HCT116 (cell line): ENCODE measurements around the gene IFNGR2. TPM values are rescaled to one million over a fixed set of nuclear protein-coding genes. Genes with fewer than 3 reads are reported as not detected.
"Not testable (repeated sequence)": the region's sequence is repeated elsewhere in the genome, so short reads cannot be mapped to it uniquely, and the experiment has no call there.

Experiments used
- ATAC-seq: fragments of 200-7000 bp; cut with Tn5 transposase; 2 replicates; pipeline ENCODE4 v1.9.1; 2020; ENCODE audit warnings: mild to moderate bottlenecking, moderate library complexity
- BruUV-seq: library from RNA; stranded (reverse); fragments of 400-500 nt; replicated peaks from 2 replicates; lab custom pipeline; 2021; lab: Mats Ljungman, UMichigan
- CTCF ChIA-PET: fragments of 300-600 bp; sonication (Branson Sonifier 250); formaldehyde crosslinking; loops from one replicate; lab custom pipeline; 2021; ENCODE audit warnings: antibody characterized with exemption; lab: Charles Lee
- POLR2A ChIA-PET: fragments of 300-600, 350-600 bp; sonication (Branson Sonifier 250); formaldehyde crosslinking; loops from one replicate; lab custom pipeline; 2021; ENCODE audit warnings: antibody characterized with exemption; lab: Charles Lee
- RAD21 ChIA-PET, 2 experiments: fragments of 300-600 bp; sonication (Branson Sonifier 250); formaldehyde crosslinking; loops; one replicate each; lab custom pipeline; 2023; ENCODE audit warnings: low total read pairs in 2 of 2; ENCODE audit not compliant: uncharacterized antibody in 2 of 2, unreplicated experiment in 2 of 2, low non-redundant PET in 1 of 2; lab: Charles Lee
- DNase-seq: peaks from one replicate; pipeline ENCODE4 v3.0.0-alpha.2; 2010; ENCODE audit warnings: low read depth, low spot score
- H2AFZ ChIP-seq: fragments of 200-600 bp; shearing (Covaris generic), sonication (generic); 2 replicates; pipeline ENCODE4 v1.6.1; 2017; ENCODE audit warnings: low read depth, mixed run types, mixed read lengths, antibody characterized with exemption, low read length; ENCODE audit not compliant: poor library complexity, severe bottlenecking
- H3K27ac ChIP-seq: 2 replicates; pipeline ENCODE4 v1.5.1; 2012; ENCODE audit warnings: low read depth, low read length
- H3K27me3 ChIP-seq: fragments of 200-600 bp; sonication (generic); 2 replicates; pipeline ENCODE4 v1.6.1; 2016; ENCODE audit warnings: mixed run types, low read length, mixed read lengths; ENCODE audit not compliant: insufficient read depth
- H3K36me3 ChIP-seq, 2 experiments: fragments of 200-500 bp in 1 of 2; fragments of 200-600 bp in 1 of 2; sonication (Bioruptor generic) in 1 of 2; sonication (generic) in 1 of 2; 2 replicates each; pipeline versions ENCODE4 v1.5.1 to v1.6.1; 2014 to 2016; ENCODE audit warnings: low read length in 2 of 2, inconsistent platforms in 1 of 2, mixed read lengths in 1 of 2, mixed run types in 1 of 2; ENCODE audit not compliant: insufficient read depth in 2 of 2, control insufficient read depth in 1 of 2
- H3K4me1 ChIP-seq, 2 experiments: fragments of 200-600 bp in 1 of 2; sonication (generic) in 1 of 2; 2 replicates each; pipeline versions ENCODE4 v1.5.1 to v1.6.1; 2012 to 2017; ENCODE audit warnings: low read length in 2 of 2, inconsistent platforms in 1 of 2, mild to moderate bottlenecking in 1 of 2, mixed read lengths in 1 of 2, mixed run types in 1 of 2, moderate library complexity in 1 of 2; ENCODE audit not compliant: insufficient read depth in 2 of 2, control insufficient read depth in 1 of 2
- H3K4me2 ChIP-seq: fragments of 200-600 bp; sonication (generic); 2 replicates; pipeline ENCODE4 v1.6.1; 2017; ENCODE audit warnings: mixed run types, low read length, mixed read lengths
- H3K4me3 ChIP-seq, 2 experiments: fragments of 200-600 bp in 1 of 2; sonication (generic) in 1 of 2; replicated peaks in 1 of 2; 2 replicates each; pipeline ENCODE4 v1.5.1; 2011 to 2016; ENCODE audit warnings: low read length in 2 of 2, control low read depth in 1 of 2, low read depth in 1 of 2, mild to moderate bottlenecking in 1 of 2, mixed read lengths in 1 of 2, mixed run types in 1 of 2
- H3K79me2 ChIP-seq: fragments of 200-600 bp; sonication (generic); 2 replicates; pipeline ENCODE4 v1.6.1; 2017; ENCODE audit warnings: mild to moderate bottlenecking, mixed run types, low read length, moderate library complexity, mixed read lengths; ENCODE audit not compliant: insufficient read depth
- H3K9ac ChIP-seq: fragments of 200-600 bp; sonication (generic); 2 replicates; pipeline ENCODE4 v1.6.1; 2016; ENCODE audit warnings: low read length, mixed read lengths
- H3K9me2 ChIP-seq: fragments of 200-600 bp; sonication (generic), shearing (Covaris generic); 2 replicates; pipeline ENCODE4 v1.6.1; 2017; ENCODE audit warnings: mixed run types, mild to moderate bottlenecking, moderate library complexity; ENCODE audit not compliant: insufficient read depth
- H3K9me3 ChIP-seq, 2 experiments: fragments of 200-500 bp in 1 of 2; fragments of 200-600 bp in 1 of 2; sonication (Bioruptor generic) in 1 of 2; sonication (generic) in 1 of 2; 2 replicates each; pipeline ENCODE4 v1.6.1; 2014 to 2017; ENCODE audit warnings: low read length in 2 of 2, mixed read lengths in 2 of 2, inconsistent platforms in 1 of 2, low read depth in 1 of 2, mild to moderate bottlenecking in 1 of 2, mixed run types in 1 of 2, moderate library complexity in 1 of 2; ENCODE audit not compliant: control insufficient read depth in 1 of 2, insufficient read depth in 1 of 2
- H4K20me1 ChIP-seq: fragments of 200-600 bp; sonication (generic), shearing (Covaris generic); 2 replicates; pipeline ENCODE4 v1.6.1; 2017; ENCODE audit warnings: mixed run types, mild to moderate bottlenecking, moderate library complexity; ENCODE audit not compliant: insufficient read depth
- ATF3 ChIP-seq: IDR thresholded peaks from 2 replicates; pipeline ENCODE4 v1.6.1; 2012
- EGR1 ChIP-seq: IDR thresholded peaks from 2 replicates; pipeline ENCODE4 v1.6.1; 2012; ENCODE audit warnings: low read depth
- ELF1 ChIP-seq: IDR thresholded peaks from 2 replicates; pipeline ENCODE4 v1.6.1; 2012; ENCODE audit warnings: low read depth, borderline replicate concordance
- POLR2A ChIP-seq: IDR thresholded peaks from 2 replicates; pipeline ENCODE4 v1.7.0; 2011; ENCODE audit warnings: borderline replicate concordance; ENCODE audit not compliant: insufficient read depth, insufficient read length; ENCODE audit errors: extremely low read depth
- POLR2AphosphoS5 ChIP-seq: IDR thresholded peaks from 2 replicates; pipeline ENCODE4 v1.6.1; 2011; ENCODE audit warnings: mild to moderate bottlenecking, low read depth, low read length, moderate library complexity
- RAD21 ChIP-seq: IDR thresholded peaks from 2 replicates; pipeline ENCODE4 v1.6.1; 2012; ENCODE audit warnings: low read depth, mild to moderate bottlenecking
- SRF ChIP-seq: IDR thresholded peaks from 2 replicates; pipeline ENCODE4 v1.6.1; 2012; ENCODE audit warnings: low read depth
- TCF7L2 ChIP-seq: IDR thresholded peaks from 2 replicates; pipeline ENCODE4 v1.7.0; 2011; ENCODE audit warnings: borderline replicate concordance, inconsistent platforms; ENCODE audit not compliant: insufficient read depth, insufficient read length; ENCODE audit errors: extremely low read depth
- YY1 ChIP-seq: IDR thresholded peaks from 2 replicates; pipeline ENCODE4 v1.6.1; 2011; ENCODE audit warnings: low read length, low read depth, moderate library complexity, mild to moderate bottlenecking; ENCODE audit not compliant: insufficient replicate concordance; ENCODE audit errors: extremely low read depth
- ZFX ChIP-seq: fragments of 450-650 bp; IDR thresholded peaks from 2 replicates; pipeline ENCODE4 v1.6.1; 2017
- intact Hi-C: fragments of 100-400 bp; cut with micrococcal nuclease; formaldehyde crosslinking; loops from 2 replicates; pipeline ENCODE4 v1.10.0; 2022
- total RNA-seq: library from RNA; stranded (reverse); gene quantifications from one replicate; pipeline ENCODE4 v1.2.1, GENCODE V29; 2021; ENCODE audit not compliant: unreplicated experiment
- TF ChIP-seq, protein P1 (sequence below): IDR thresholded peaks from 2 replicates; pipeline ENCODE4 v1.6.1; 2012; ENCODE audit warnings: low read depth
- TF ChIP-seq, protein P2 (sequence below): IDR thresholded peaks from 2 replicates; pipeline ENCODE4 v1.6.1; 2011; ENCODE audit warnings: mild to moderate bottlenecking, low read length, moderate library complexity; ENCODE audit not compliant: insufficient replicate concordance; ENCODE audit errors: extremely low read depth

The IFNGR2 gene
- total RNA-seq, 1 experiment from 2014 or later = 44.6 TPM

DNA sequence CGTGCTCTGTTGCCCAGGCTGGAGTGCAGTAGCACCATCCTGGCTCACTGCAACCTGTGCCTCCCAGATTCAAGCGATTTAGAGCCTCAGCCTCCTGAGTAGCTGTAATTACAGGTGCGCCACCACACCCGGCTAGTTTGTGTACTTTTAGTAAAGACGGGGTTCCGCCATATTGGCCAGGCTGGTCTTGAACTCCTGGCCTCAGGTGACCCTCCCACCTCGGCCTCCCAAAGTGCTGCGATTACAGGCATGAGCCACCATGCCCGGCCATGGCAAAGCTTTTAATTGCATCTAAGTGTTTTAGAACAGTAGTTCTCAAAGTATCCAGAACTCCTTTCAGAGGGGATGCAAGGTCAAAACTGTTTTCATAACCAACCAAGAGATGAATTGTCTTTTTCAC lies 25.1 kb upstream of the IFNGR2 start:
- H3K4me2 ChIP-seq = no peak overlapping the region
- BruUV-seq = no TSS peak
- intact Hi-C loops = no loop called here
- no peak overlapping the region for H2AFZ ChIP-seq
- H3K36me3 ChIP-seq = no peaks in the 10 kb centered on the region
- H3K27ac ChIP-seq = no peak overlapping the region
- H3K79me2 ChIP-seq = no peaks in the 10 kb centered on the region
- RAD21 ChIA-PET = no interaction called here
- no peaks in the 10 kb centered on the region for H3K9me3 ChIP-seq
- TF ChIP-seq ATF3 (no peak), RAD21 (no peak), POLR2A (no peak), SRF (no peak), ELF1 (no peak), POLR2AphosphoS5 (no peak), TCF7L2 (no peak), EGR1 (no peak), ZFX (no peak), YY1 (no peak)
- TF ChIP-seq, protein P1, sequence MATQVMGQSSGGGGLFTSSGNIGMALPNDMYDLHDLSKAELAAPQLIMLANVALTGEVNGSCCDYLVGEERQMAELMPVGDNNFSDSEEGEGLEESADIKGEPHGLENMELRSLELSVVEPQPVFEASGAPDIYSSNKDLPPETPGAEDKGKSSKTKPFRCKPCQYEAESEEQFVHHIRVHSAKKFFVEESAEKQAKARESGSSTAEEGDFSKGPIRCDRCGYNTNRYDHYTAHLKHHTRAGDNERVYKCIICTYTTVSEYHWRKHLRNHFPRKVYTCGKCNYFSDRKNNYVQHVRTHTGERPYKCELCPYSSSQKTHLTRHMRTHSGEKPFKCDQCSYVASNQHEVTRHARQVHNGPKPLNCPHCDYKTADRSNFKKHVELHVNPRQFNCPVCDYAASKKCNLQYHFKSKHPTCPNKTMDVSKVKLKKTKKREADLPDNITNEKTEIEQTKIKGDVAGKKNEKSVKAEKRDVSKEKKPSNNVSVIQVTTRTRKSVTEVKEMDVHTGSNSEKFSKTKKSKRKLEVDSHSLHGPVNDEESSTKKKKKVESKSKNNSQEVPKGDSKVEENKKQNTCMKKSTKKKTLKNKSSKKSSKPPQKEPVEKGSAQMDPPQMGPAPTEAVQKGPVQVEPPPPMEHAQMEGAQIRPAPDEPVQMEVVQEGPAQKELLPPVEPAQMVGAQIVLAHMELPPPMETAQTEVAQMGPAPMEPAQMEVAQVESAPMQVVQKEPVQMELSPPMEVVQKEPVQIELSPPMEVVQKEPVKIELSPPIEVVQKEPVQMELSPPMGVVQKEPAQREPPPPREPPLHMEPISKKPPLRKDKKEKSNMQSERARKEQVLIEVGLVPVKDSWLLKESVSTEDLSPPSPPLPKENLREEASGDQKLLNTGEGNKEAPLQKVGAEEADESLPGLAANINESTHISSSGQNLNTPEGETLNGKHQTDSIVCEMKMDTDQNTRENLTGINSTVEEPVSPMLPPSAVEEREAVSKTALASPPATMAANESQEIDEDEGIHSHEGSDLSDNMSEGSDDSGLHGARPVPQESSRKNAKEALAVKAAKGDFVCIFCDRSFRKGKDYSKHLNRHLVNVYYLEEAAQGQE = no peak
- TF ChIP-seq, protein P2, sequence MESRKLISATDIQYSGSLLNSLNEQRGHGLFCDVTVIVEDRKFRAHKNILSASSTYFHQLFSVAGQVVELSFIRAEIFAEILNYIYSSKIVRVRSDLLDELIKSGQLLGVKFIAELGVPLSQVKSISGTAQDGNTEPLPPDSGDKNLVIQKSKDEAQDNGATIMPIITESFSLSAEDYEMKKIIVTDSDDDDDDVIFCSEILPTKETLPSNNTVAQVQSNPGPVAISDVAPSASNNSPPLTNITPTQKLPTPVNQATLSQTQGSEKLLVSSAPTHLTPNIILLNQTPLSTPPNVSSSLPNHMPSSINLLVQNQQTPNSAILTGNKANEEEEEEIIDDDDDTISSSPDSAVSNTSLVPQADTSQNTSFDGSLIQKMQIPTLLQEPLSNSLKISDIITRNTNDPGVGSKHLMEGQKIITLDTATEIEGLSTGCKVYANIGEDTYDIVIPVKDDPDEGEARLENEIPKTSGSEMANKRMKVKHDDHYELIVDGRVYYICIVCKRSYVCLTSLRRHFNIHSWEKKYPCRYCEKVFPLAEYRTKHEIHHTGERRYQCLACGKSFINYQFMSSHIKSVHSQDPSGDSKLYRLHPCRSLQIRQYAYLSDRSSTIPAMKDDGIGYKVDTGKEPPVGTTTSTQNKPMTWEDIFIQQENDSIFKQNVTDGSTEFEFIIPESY = no peak
- ATAC-seq = no peak
- no peak for DNase-seq
- H3K9me2 ChIP-seq = no peaks in the 10 kb centered on the region
- no peak overlapping the region for H3K9ac ChIP-seq
- no peak overlapping the region for H3K4me3 ChIP-seq
- POLR2A ChIA-PET = no interaction called here
- no peaks in the 10 kb centered on the region for H4K20me1 ChIP-seq
- peaks cover 42 to 60% of the 10 kb centered on the region in 2 experiments for H3K4me1 ChIP-seq
- H3K27me3 ChIP-seq = no peaks in the 10 kb centered on the region
- CTCF ChIA-PET = no interaction called here

DNA sequence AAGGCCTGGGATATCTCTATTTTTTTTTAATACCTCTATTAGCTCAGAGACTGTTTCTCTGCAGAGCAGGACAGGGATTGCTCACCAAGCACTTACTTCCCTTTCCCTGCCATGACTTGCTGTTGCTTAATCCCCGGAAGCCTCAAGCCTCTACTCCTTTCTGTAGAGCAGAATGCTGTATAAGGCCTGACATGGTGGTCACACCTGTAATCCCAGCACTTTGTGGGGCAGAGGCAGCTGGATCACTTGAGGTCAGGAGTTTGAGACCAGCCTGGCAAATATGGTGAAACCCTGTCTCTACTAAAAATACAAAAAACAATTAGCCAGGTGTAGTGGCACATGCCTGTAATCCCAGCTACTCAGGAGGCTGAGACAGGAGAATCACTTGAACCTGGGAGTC lies 23.3 kb upstream of the IFNGR2 start:
- Histone ChIP-seq H3K4me2 (peak overlapping the region; percentile 70), H3K4me1 (peaks cover 45 to 63% of the 10 kb centered on the region in 2 experiments), H3K27ac (peak overlapping the region; percentile 73), H3K9ac (peak overlapping the region; percentile 68), H3K4me3 (peak overlapping the region in 1 of 2 experiments; percentile 14; a peak in 1 of 4 replicates)
- ATAC-seq = peak; percentile 28
- H3K27me3 ChIP-seq, BruUV-seq, H3K36me3 ChIP-seq, H3K9me3 ChIP-seq, H4K20me1 ChIP-seq, H2AFZ ChIP-seq, DNase-seq, intact Hi-C loops, H3K9me2 ChIP-seq, H3K79me2 ChIP-seq: not testable (repeated sequence)
- RAD21 ChIA-PET = interaction anchor here (0.8 to 1.2 kb wide), 2 partner anchors 65 to 180 kb away, joined by 3 to 4 read pairs; no protein-coding TSS in a partner anchor
- CTCF ChIA-PET = interaction anchor here (1.0 to 1.7 kb wide), 3 partner anchors 18 to 180 kb away, joined by 4 to 5 read pairs (median 4); no protein-coding TSS in a partner anchor
- POLR2A ChIA-PET = interaction anchor here (1.0 to 1.8 kb wide), 3 partner anchors 18 to 55 kb away, joined by 3 to 6 read pairs (median 5); partner anchors contain the start of gene IFNAR1
